Umbilical cord (tissue), 2 donors: ENCODE results near the gene TEAD3. TPM values are rescaled to one million over a fixed set of nuclear protein-coding genes. Genes with fewer than 3 reads are reported as not detected.
"Not testable (repeated sequence)": the region's sequence is repeated elsewhere in the genome, so short reads cannot be mapped to it uniquely, and the experiment has no call there.

ENCODE experiments used
- DNase-seq: peaks from one replicate; pipeline ENCODE4 v3.0.0-alpha.2; 2015; ENCODE audit warnings: low spot score
- total RNA-seq: library from RNA; depleted of rRNA; stranded (reverse); fragments of >200 nt; gene quantifications from one replicate; pipeline ENCODE4 v1.2.3, GENCODE V29; 2014; ENCODE audit warnings: low replicate concordance; ENCODE audit not compliant: insufficient read depth

TEAD3 gene
- total RNA-seq, 1 donor from 2014 or later, result 12.0 TPM

DNA sequence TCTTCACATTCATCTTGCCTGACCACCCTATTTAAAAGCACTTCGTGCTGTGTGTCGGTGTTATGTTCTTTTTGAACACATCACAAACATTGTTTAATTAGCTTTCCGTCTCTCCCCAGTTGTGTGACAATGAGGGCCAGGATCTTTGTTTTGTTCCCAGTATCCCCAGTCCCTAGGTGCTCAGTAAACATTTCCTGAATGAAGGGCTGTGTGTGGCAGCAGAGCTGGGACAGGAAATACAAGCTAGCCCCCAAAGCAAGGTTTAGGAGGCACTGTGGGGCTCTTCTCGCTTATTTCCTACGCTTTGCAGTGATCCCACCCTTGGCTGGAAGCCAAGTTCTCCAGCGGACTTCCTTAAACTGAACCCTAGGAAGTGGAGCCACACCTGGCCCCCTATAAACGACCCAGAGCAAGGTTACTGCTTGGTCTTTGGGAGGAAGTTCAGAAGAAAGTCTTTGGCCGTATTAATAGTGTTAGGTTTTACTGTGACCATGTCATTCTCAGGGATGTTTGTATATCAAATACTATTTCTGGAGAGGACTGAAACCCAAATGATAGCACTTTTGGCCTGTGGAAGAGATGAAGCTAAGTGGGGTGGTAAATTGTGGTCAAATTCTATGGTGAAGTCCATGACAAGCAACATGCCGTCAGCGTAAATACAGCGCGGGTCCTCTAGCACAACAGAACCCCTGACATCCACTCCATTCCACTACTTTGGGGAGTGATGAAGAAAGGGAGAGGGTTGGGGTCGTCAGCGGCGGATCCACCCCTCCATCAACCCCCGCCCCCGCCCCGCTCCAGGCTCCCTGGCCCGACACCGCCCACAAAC, 45.3 kb downstream of the TEAD3 start:
- no peak for DNase-seq

GRCh38 chr6:35449287-35449881, 47.5 kb downstream of the TEAD3 start:
- DNase-seq, result peak; percentile 79

GRCh38 chr6:35448191-35448590, 48.7 kb downstream of the TEAD3 start:
- DNase-seq, result no peak

- no peak for DNase-seq
Measured at GRCh38 chr6:35445691-35446090, 51.2 kb downstream of the TEAD3 start.

DNA sequence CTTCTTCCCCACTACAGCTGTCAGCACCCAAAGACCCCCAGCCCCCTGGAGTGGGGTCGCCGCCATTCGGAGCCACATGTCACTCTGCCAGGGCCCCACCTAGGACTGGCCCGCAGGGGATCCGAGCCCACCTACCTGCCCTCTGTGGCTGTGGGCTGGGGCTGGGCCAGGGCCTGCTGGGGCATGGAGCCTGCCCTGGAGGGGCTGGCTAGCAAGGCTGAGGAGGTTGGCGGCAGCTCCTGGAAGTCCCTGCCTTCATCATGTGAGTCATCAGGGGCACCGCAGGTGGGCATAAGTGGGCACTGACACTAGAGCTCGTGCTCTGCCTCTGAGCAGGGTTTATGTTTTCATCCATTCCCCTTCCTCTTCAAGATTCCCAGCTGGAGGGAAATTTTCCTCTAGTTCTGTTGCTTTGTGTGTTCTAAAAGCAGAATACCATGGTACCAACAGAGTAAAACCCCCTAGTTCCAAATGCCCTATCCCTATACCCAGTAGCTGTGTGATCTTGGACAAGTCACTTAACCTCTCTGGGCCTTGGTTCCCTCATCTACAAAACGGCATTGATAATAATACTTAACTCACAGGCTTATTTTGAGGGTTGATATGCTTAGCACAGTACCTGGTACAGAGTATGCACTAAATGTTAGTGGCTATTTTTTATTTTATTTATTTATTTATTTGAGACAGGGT, 53.4 kb downstream of the TEAD3 start:
- no peak for DNase-seq

- no peak for DNase-seq
Measured at GRCh38 chr6:35442693-35443092, 54.2 kb downstream of the TEAD3 start.

DNA sequence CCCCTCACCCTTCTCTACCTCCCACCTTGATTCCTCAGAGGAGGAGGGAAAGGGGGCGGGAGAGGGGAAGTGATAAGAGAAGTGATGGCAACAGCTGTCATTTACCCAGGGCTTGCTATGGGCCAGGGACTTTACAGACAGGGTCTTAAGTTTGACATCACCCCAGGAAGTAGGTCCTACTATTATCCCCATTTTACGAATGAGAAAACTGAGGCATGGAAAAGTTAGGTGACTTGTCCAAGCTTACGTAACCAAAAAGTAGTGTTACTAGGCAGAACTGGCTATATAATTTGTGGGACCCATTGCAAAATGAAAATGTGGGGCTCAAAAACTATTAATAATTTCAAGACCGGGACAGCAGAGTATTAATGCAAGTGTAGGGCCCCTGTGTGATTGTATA, 55.2 kb downstream of the TEAD3 start:
- DNase-seq, result no peak

DNA sequence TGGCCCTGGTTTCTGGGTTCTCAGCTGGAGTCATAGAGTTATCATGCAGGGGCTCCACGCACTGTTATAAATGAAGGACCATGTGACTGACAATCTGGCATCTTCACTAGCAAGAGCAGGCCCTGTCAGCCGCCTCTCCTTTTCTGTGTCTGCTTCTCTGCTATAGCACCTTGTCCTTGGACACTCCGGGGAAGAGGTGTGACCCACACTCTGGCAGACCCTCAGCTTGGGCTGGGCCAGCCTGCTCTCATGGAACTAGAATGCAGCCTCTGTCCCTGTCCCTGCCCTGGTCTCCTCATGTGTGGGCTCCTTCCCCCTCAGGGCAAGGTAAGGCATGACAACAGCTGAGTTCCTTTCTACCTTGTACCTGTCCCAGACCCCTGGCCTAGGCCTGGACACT, 55.7 kb downstream of the TEAD3 start:
- DNase-seq, result no peak

DNA sequence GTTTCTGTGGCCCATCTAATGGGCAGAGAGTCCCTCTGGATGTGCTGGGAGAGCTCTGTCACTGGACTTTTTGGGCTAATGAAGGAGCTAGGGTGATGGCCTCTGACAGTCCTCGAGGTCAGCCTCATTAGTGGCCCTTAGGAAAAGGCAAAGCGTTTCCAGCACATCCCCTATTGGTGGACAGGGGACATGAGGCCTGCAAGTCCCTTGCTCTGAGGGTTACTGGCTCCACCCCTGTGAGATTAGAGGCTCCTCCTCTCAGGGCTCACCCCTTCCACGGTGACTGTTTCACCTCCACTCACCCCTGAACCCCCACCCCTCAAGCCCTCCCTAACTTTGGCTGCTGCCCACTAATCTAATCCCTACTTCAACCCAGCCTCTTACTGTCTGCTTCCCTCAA, 57.6 kb downstream of the TEAD3 start:
- no peak for DNase-seq

DNA sequence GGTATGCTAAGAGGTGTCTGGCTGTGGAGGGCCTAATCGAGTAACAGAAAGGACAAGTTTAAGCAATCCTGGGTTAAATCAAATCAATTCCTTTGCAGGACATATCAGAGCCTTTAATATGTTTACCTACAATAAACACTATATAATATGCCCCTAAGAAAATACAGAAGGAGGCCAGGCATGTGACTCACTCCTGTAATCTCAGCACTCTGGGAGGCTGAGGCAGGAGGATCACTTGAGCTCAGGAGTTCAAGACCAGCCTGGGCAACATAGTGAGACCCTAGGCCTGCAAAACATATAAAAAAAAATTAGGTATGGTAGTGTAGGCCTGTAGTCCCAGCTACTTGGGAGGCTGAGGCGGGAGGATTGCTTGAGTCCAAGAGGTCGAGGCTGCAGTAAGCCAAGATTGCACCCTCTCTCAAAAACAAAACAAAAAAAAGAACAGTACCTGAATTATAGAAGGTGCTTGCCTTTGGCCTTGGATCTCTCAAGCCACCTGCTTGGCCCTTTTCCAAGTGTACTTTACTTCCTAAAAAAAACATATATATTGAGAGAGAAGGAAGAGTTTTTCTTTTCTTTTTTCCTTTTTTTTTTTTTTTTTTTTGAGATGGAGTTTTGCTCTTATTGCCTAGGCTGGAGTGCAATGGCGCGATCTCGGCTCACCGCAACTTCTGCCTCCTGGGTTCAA, 58.4 kb downstream of the TEAD3 start:
- not testable (repeated sequence) for DNase-seq

DNA sequence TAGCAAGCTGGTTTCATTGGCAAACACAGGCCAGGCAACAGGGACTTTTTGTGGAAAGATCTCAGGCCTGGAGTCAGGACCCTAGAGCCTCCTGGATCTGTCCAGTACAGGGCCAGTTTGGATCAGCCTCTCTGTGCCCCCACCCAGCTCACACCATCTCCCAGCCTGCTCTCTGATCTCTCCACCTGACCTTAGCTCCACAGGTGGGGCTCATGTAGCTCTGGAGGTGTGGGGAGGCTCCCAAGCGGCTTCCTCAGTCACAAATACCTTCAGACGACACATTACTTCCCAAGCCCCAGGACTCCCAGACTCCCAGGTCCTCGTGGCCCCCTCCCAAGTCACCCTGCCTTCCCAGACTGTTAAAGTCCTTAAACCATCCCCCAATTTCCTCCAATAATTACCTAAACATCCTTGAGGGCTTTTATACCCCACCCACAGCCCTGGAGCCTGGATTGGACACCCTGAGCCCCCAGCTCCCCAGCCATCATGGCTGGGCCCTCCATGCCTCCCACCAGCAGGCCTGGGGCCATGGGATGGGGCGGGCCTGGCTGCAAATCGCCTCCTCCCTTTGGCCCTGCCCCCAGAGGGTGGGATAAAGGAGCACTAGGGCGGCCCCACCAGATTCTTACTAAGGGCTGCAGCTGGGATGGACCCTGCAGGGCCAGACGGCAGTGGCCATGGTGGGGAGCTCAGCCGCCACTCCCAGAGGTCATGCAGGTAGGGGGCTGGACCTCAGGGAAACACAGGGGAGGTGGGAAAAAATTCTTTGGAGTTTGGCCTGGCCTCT, 60.6 kb downstream of the TEAD3 start:
- DNase-seq, result no peak

- no peak for DNase-seq
Measured at GRCh38 chr6:35435074-35435837, 61.6 kb downstream of the TEAD3 start.

DNA sequence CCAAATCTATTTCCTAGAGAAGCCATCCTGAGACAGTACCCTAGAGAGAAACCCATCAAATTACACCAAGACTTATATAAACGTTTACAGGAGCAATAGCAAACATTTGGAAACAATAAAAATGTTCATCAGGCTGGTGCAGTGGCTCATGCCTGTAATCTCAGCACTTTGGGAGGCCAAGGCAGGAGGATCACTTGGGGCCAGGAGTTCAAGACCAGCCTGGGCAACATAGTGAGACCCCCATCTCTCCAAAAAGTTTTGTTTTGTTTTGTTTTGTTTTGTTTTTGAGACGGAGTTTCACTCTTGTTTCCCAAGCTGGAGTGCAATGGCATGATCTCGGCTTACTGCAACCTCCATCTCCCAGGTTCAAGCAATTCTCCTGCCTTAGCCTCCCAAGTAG, 64.2 kb downstream of the TEAD3 start:
- DNase-seq, result not testable (repeated sequence)

DNA sequence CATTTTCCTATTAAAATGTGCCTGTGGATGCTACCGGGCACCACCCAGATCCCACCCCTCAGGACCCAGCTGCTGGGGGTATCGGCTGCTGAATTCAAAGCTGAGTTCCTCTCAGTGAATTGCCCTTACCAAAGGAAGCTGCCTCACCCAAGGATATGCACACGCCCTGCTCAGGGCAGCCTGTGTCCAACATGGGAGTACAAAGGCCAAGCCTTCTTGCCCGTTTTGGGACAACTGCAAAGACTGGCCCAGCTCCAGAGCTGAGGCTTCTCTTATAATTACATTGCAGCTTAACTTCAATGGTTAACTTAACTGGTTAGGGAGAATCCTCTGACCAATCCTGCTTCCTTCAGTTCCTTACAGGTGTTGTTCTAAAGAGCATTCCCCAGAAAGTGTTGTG, 64.6 kb downstream of the TEAD3 start:
- DNase-seq, result no peak

- no peak for DNase-seq
Measured at GRCh38 chr6:35429463-35429862, 67.4 kb downstream of the TEAD3 start.

DNA sequence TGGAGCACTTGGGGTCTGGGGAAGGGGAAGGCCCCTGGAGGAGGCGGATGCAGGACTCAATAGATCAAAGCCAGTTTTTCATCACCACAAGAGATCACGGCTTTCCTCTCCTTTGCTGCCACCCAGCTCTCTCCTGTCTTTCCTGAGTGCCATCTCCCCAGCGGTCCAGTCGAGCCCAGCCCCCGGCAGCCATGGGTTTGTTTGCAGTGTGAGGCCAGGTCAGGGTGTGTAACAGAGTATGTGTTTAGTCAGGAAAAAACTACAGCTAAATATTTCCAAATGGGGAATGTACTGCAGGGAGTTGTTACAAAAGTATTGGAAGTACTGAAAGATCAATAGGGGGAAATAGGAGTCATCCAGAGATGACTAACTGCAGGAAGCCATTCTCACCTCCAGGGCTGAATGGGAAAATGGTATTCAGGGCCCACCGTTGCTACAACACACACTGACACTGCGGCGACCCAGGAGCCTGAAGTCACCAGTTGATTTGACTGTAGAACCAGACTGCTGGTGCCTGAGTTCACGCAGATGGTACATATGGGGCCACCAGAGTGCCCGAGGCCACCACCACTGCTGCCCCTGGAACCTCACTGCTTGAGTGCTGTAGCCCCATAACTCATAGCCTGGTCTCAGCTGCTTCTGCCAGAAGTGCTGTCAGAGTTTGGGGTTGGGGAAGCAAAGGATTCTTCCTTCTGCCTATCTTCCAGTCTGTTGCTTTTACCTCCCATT, 68.3 kb downstream of the TEAD3 start:
- DNase-seq, result no peak

- DNase-seq, result no peak
Measured at GRCh38 chr6:35427851-35428321, 69.0 kb downstream of the TEAD3 start.

- DNase-seq, result no peak
Measured at GRCh38 chr6:35427435-35427834, 69.4 kb downstream of the TEAD3 start.

- peak; percentile 14 for DNase-seq
Measured at GRCh38 chr6:35426074-35426473, 70.8 kb downstream of the TEAD3 start.

DNA sequence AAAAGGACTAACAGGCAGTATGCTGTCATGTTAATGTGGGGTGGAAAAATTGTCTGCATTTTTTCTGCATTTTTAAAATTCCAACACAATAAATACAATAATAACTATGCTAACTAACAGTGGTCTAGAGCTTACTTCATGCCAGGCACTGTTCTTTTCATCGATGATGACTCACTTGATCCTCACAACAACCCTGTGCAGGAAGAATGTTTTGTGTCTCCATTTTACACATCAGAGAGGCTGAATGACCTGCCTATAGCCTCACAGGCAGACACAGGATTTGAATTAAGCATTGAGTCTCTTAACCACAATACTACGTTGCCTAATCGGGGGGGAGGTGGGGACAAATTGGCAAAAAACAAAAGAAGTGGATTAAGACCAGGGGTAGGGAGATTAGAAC, 71.6 kb downstream of the TEAD3 start:
- peak; percentile 31 for DNase-seq
